GM23338 (cell line): Measurements from ENCODE around the gene BMPR1B. TPM values are rescaled to one million over a fixed set of nuclear protein-coding genes. Genes with fewer than 3 reads are reported as not detected.
A peak's percentile ranks its signal among the peaks of the same experiment; 100 is the strongest.

Experiments
- ATAC-seq: fragments of 200-7000 bp; cut with Tn5 transposase; 3 replicates; pipeline ENCODE4 v1.9.1; 2020
- DNase-seq: peaks from one replicate; pipeline ENCODE4 v3.0.0-alpha.2; 2015; ENCODE audit warnings: low spot score
- H2AFZ ChIP-seq: fragments of 200-600 bp; sonication (generic); 2 replicates; pipeline ENCODE4 v1.8.0; 2016; ENCODE audit warnings: antibody characterized with exemption, mild to moderate bottlenecking, moderate library complexity
- H3F3A ChIP-seq: fragments of 200-600 bp; sonication (generic); replicated peaks from 2 replicates; pipeline ENCODE4 v1.8.0; 2017; ENCODE audit warnings: antibody characterized with exemption, mixed run types, low read depth
- H3K27ac ChIP-seq: fragments of 200-600 bp; sonication (generic); 2 replicates; pipeline ENCODE4 v1.6.1; 2016; ENCODE audit warnings: low read depth
- H3K27me3 ChIP-seq: fragments of 200-600 bp; sonication (generic); 2 replicates; pipeline ENCODE4 v1.8.0; 2016; ENCODE audit warnings: mild to moderate bottlenecking, mixed run types, moderate library complexity; ENCODE audit not compliant: insufficient read depth
- H3K36me3 ChIP-seq: fragments of 200-600 bp; sonication (generic); 2 replicates; pipeline ENCODE4 v1.8.0; 2016; ENCODE audit warnings: mild to moderate bottlenecking; ENCODE audit not compliant: insufficient read depth
- H3K4me1 ChIP-seq: fragments of 200-600 bp; sonication (generic); 2 replicates; pipeline ENCODE4 v1.8.0; 2016; ENCODE audit warnings: mild to moderate bottlenecking, moderate library complexity; ENCODE audit not compliant: insufficient read depth
- H3K4me2 ChIP-seq: fragments of 200-600 bp; sonication (generic); 2 replicates; pipeline ENCODE4 v1.7.1; 2017; ENCODE audit warnings: mixed run types
- H3K4me3 ChIP-seq: fragments of 200-600 bp; sonication (generic); 2 replicates; pipeline ENCODE4 v1.6.1; 2016; ENCODE audit warnings: mixed run types
- H3K79me2 ChIP-seq: fragments of 200-600 bp; sonication (generic); replicated peaks from 2 replicates; pipeline ENCODE4 v1.8.0; 2017; ENCODE audit warnings: mild to moderate bottlenecking; ENCODE audit not compliant: insufficient read depth
- H3K9me2 ChIP-seq: fragments of 200-600 bp; sonication (generic); 2 replicates; pipeline ENCODE4 v1.8.0; 2017; ENCODE audit not compliant: insufficient read depth
- H4K20me1 ChIP-seq: fragments of 200-600 bp; sonication (generic); replicated peaks from 2 replicates; pipeline ENCODE4 v1.8.0; 2017; ENCODE audit warnings: mild to moderate bottlenecking; ENCODE audit not compliant: insufficient read depth
- H3K27ac Mint-ChIP-seq: 2 replicates; pipeline ENCODE4 v1.8.0; 2020; ENCODE audit warnings: inconsistent platforms, mild to moderate bottlenecking, moderate library complexity, mixed read lengths
- H3K27me3 Mint-ChIP-seq: 3 replicates; pipeline ENCODE4 v1.8.0; 2022; ENCODE audit warnings: low read depth, mild to moderate bottlenecking, moderate library complexity, mixed read lengths, inconsistent platforms; ENCODE audit not compliant: insufficient read depth, poor library complexity
- H3K36me3 Mint-ChIP-seq: 3 replicates; pipeline ENCODE4 v1.8.0; 2021; ENCODE audit warnings: low read depth, mild to moderate bottlenecking, inconsistent platforms, moderate library complexity, mixed read lengths
- H3K4me1 Mint-ChIP-seq: 3 replicates; pipeline ENCODE4 v1.8.0; 2020; ENCODE audit warnings: mild to moderate bottlenecking, inconsistent platforms, mixed read lengths
- H3K4me3 Mint-ChIP-seq: 3 replicates; pipeline ENCODE4 v1.8.0; 2021; ENCODE audit warnings: moderate library complexity, mild to moderate bottlenecking, inconsistent platforms, mixed read lengths
- H3K9me3 Mint-ChIP-seq: 3 replicates; pipeline ENCODE4 v1.8.0; 2020; ENCODE audit warnings: moderate library complexity, mild to moderate bottlenecking, inconsistent platforms, mixed read lengths
- EZH2 ChIP-seq: fragments of 200-600 bp; sonication (generic); IDR thresholded peaks from one replicate; pipeline ENCODE4 v1.8.0; 2017; ENCODE audit warnings: antibody characterized with exemption, mild to moderate bottlenecking, low read depth; ENCODE audit not compliant: unreplicated experiment
- NANOG ChIP-seq: IDR thresholded peaks from 2 replicates; pipeline ENCODE4 v1.6.1; 2016; ENCODE audit warnings: antibody characterized with exemption, borderline replicate concordance
- POLR2AphosphoS5 ChIP-seq: IDR thresholded peaks from 2 replicates; pipeline ENCODE4 v1.6.1; 2016; ENCODE audit warnings: antibody characterized with exemption, low read depth
- REST ChIP-seq: IDR thresholded peaks from one replicate; pipeline ENCODE4 v1.6.1; 2018; ENCODE audit warnings: antibody characterized with exemption; ENCODE audit not compliant: unreplicated experiment
- ZNF462 ChIP-seq: fragments of 250-450 bp; sonication (Bioruptor Pico); IDR thresholded peaks from 2 replicates; pipeline ENCODE4 v1.5.0; 2020; ENCODE audit warnings: mild to moderate bottlenecking, moderate library complexity
- polyA plus RNA-seq: library from polyadenylated mRNA; unstranded; fragments of >200 nt; fragmentation: Nextera tagmentation; extraction: Ambion mirVana; gene quantifications from 2 replicates; pipeline ENCODE4 v1.2.1, GENCODE V29; 2016
- total RNA-seq: library from RNA; depleted of rRNA; stranded (reverse); fragments of >200 nt; shearing (Covaris generic); gene quantifications from 2 replicates; pipeline ENCODE4 v1.2.3, GENCODE V29; 2014

Gene BMPR1B
- total and polyA plus RNA-seq, 2 experiments from 2014 or later, result 0.48 to 1.0 TPM

GRCh38 chr4:95193391-95194224, 435.9 kb downstream of the BMPR1B start:
- no peak for DNase-seq
- H3K4me3 ChIP-seq, result no peak overlapping the region
- H3K79me2 ChIP-seq, result no peaks in the 10 kb centered on the region
- no peaks in the 10 kb centered on the region for H3F3A ChIP-seq
- Mint-ChIP-seq H3K4me3 (no peak overlapping the region), H3K27ac (no peak overlapping the region), H3K36me3 (no peaks in the 10 kb centered on the region), H3K27me3 (peaks cover 12% of the 10 kb centered on the region), H3K4me1 (peaks cover 2% of the 10 kb centered on the region), H3K9me3 (no peaks in the 10 kb centered on the region)
- no peaks in the 10 kb centered on the region for H3K36me3 ChIP-seq
- no peak overlapping the region for H3K4me2 ChIP-seq
- no peaks in the 10 kb centered on the region for H3K4me1 ChIP-seq
- no peak overlapping the region for H2AFZ ChIP-seq
- TF ChIP-seq NANOG (no peak), ZNF462 (CRISPR knock-in tag) (no peak), POLR2AphosphoS5 (no peak), REST (no peak), EZH2 (no peak)
- no peaks in the 10 kb centered on the region for H3K27me3 ChIP-seq
- peak; percentile 26; the same call in 1 of the 3 replicates for ATAC-seq
- no peak overlapping the region for H3K27ac ChIP-seq
- H4K20me1 ChIP-seq, result no peaks in the 10 kb centered on the region; the same call in 1 of the 2 replicates
- 0 out of 2 replicates have a peak, but pooled peaks cover 4% of the 10 kb centered on the region for H3K9me2 ChIP-seq
